ENCODE data around the gene GFER. TPM values are rescaled to one million over a fixed set of nuclear protein-coding genes. Genes with fewer than 3 reads are reported as not detected.

GFER gene
- total and polyA plus RNA-seq, 9 of the 15 experiments (the other 6 are each of a cell fraction or from before 2014, with no cell fraction given): 4.3 to 53.7 (median 19.8) TPM

DNA sequence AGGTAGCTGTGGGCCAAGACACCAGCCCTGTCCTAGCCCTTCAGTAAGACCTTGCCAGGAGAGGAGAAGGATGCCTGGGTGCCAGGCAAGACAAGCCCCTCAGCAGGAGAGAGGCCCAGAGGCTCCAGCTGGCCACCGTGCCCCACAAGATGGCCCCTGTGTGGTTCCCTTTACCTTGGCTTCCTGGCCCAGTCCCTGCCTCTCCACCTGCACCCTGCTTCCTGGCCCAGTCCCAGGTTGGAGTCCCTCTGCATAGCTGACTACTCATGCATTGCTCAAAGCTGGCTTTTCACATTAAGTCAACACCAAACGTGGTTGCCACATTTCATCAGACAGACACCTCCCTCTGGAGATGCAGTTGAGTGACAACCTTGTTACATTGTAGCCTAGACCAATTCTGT, 9.7 kb downstream of the GFER start (continued):
- no peak for TF ChIP-seq RBBP5 (IDR thresholded peaks at IDR 0.05; ENCODE audit: borderline replicate concordance, insufficient read depth, low read length, poor library complexity, severe bottlenecking)
- TF ChIP-seq LARP7 (IDR thresholded peaks at IDR 0.05): no peak
- peak; percentile 53 for TF ChIP-seq CEBPB (tag; IDR thresholded peaks at IDR 0.05)
- TF ChIP-seq, protein P1, sequence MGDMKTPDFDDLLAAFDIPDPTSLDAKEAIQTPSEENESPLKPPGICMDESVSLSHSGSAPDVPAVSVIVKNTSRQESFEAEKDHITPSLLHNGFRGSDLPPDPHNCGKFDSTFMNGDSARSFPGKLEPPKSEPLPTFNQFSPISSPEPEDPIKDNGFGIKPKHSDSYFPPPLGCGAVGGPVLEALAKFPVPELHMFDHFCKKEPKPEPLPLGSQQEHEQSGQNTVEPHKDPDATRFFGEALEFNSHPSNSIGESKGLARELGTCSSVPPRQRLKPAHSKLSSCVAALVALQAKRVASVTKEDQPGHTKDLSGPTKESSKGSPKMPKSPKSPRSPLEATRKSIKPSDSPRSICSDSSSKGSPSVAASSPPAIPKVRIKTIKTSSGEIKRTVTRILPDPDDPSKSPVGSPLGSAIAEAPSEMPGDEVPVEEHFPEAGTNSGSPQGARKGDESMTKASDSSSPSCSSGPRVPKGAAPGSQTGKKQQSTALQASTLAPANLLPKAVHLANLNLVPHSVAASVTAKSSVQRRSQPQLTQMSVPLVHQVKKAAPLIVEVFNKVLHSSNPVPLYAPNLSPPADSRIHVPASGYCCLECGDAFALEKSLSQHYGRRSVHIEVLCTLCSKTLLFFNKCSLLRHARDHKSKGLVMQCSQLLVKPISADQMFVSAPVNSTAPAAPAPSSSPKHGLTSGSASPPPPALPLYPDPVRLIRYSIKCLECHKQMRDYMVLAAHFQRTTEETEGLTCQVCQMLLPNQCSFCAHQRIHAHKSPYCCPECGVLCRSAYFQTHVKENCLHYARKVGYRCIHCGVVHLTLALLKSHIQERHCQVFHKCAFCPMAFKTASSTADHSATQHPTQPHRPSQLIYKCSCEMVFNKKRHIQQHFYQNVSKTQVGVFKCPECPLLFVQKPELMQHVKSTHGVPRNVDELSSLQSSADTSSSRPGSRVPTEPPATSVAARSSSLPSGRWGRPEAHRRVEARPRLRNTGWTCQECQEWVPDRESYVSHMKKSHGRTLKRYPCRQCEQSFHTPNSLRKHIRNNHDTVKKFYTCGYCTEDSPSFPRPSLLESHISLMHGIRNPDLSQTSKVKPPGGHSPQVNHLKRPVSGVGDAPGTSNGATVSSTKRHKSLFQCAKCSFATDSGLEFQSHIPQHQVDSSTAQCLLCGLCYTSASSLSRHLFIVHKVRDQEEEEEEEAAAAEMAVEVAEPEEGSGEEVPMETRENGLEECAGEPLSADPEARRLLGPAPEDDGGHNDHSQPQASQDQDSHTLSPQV (IDR thresholded peaks at IDR 0.05): peak; percentile 93
- TF ChIP-seq, protein P2, sequence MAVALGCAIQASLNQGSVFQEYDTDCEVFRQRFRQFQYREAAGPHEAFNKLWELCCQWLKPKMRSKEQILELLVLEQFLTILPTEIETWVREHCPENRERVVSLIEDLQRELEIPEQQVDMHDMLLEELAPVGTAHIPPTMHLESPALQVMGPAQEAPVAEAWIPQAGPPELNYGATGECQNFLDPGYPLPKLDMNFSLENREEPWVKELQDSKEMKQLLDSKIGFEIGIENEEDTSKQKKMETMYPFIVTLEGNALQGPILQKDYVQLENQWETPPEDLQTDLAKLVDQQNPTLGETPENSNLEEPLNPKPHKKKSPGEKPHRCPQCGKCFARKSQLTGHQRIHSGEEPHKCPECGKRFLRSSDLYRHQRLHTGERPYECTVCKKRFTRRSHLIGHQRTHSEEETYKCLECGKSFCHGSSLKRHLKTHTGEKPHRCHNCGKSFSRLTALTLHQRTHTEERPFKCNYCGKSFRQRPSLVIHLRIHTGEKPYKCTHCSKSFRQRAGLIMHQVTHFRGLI (CRISPR knock-in tag; IDR thresholded peaks at IDR 0.05): no peak
- TF ChIP-seq, protein P3, sequence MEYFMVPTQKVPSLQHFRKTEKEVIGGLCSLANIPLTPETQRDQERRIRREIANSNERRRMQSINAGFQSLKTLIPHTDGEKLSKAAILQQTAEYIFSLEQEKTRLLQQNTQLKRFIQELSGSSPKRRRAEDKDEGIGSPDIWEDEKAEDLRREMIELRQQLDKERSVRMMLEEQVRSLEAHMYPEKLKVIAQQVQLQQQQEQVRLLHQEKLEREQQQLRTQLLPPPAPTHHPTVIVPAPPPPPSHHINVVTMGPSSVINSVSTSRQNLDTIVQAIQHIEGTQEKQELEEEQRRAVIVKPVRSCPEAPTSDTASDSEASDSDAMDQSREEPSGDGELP (CRISPR knock-in tag; IDR thresholded peaks at IDR 0.05; ENCODE audit: borderline replicate concordance): 0 out of 2 replicates have a peak, but pooled peaks have one; percentile 30
- no peak for TF ChIP-seq NR4A1 (CRISPR knock-in tag; IDR thresholded peaks at IDR 0.05)
- TF ChIP-seq NR4A1 (tag; IDR thresholded peaks at IDR 0.05): peak; percentile 87
- TF ChIP-seq, protein P4, sequence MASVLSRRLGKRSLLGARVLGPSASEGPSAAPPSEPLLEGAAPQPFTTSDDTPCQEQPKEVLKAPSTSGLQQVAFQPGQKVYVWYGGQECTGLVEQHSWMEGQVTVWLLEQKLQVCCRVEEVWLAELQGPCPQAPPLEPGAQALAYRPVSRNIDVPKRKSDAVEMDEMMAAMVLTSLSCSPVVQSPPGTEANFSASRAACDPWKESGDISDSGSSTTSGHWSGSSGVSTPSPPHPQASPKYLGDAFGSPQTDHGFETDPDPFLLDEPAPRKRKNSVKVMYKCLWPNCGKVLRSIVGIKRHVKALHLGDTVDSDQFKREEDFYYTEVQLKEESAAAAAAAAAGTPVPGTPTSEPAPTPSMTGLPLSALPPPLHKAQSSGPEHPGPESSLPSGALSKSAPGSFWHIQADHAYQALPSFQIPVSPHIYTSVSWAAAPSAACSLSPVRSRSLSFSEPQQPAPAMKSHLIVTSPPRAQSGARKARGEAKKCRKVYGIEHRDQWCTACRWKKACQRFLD (CRISPR knock-in tag; IDR thresholded peaks at IDR 0.05): peak; percentile 58; the same call in 1 of the 2 replicates
- TF ChIP-seq, protein P5, sequence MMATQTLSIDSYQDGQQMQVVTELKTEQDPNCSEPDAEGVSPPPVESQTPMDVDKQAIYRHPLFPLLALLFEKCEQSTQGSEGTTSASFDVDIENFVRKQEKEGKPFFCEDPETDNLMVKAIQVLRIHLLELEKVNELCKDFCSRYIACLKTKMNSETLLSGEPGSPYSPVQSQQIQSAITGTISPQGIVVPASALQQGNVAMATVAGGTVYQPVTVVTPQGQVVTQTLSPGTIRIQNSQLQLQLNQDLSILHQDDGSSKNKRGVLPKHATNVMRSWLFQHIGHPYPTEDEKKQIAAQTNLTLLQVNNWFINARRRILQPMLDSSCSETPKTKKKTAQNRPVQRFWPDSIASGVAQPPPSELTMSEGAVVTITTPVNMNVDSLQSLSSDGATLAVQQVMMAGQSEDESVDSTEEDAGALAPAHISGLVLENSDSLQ (IDR thresholded peaks at IDR 0.05): peak; percentile 89
- no peak for TF ChIP-seq ZZZ3 (IDR thresholded peaks at IDR 0.05)
- TF ChIP-seq MYC (IDR thresholded peaks at IDR 0.05; ENCODE audit: low read depth, low read length): no peak
- TF ChIP-seq MYC (CRISPR knock-in tag; IDR thresholded peaks at IDR 0.05; ENCODE audit: borderline replicate concordance, low read depth): no peak
- TF ChIP-seq, protein P6, sequence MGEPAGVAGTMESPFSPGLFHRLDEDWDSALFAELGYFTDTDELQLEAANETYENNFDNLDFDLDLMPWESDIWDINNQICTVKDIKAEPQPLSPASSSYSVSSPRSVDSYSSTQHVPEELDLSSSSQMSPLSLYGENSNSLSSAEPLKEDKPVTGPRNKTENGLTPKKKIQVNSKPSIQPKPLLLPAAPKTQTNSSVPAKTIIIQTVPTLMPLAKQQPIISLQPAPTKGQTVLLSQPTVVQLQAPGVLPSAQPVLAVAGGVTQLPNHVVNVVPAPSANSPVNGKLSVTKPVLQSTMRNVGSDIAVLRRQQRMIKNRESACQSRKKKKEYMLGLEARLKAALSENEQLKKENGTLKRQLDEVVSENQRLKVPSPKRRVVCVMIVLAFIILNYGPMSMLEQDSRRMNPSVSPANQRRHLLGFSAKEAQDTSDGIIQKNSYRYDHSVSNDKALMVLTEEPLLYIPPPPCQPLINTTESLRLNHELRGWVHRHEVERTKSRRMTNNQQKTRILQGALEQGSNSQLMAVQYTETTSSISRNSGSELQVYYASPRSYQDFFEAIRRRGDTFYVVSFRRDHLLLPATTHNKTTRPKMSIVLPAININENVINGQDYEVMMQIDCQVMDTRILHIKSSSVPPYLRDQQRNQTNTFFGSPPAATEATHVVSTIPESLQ (CRISPR knock-in tag; IDR thresholded peaks at IDR 0.05): no peak
- TF ChIP-seq STAT5A (IDR thresholded peaks at IDR 0.05; ENCODE audit: borderline replicate concordance, low read length): no peak
- TF ChIP-seq TAF15 (IDR thresholded peaks at IDR 0.05; ENCODE audit: low read depth, low read length): no peak
- TF ChIP-seq GTF2E2 (tag; IDR thresholded peaks at IDR 0.05): no peak
- TF ChIP-seq RFX7 (CRISPR knock-in tag; IDR thresholded peaks at IDR 0.05): no peak
